ENCODE measurements around the gene OR2T4. TPM values are rescaled to one million over a fixed set of nuclear protein-coding genes. Genes with fewer than 3 reads are reported as not detected.

The OR2T4 gene
- total RNA-seq, 2 donors from 2014 or later: not detected

Other genes starting within 250 kb of the OR2T4 start
- gene OR2M5, start 216.5 kb upstream of the OR2T4 start, total RNA-seq: not detected
- gene OR2M2, start 186.8 kb upstream of the OR2T4 start, total RNA-seq: not detected
- gene OR2M3, start 164.4 kb upstream of the OR2T4 start, total RNA-seq: not detected
- gene OR2M4, start 130.2 kb upstream of the OR2T4 start, total RNA-seq: not detected
- gene OR2T33, start 83.7 kb upstream of the OR2T4 start, total RNA-seq: not detected
- not detected for gene OR2T12, start 58.2 kb upstream of the OR2T4 start, total RNA-seq
- gene OR2M7, start 37.1 kb upstream of the OR2T4 start, total RNA-seq: not detected
- gene OR14C36, start 12.9 kb upstream of the OR2T4 start, total RNA-seq: not detected
- gene OR2T6, start 14.1 kb downstream of the OR2T4 start, total RNA-seq: not detected
- not detected for gene OR2T1, start 41.4 kb downstream of the OR2T4 start, total RNA-seq
- not detected for gene OR2T2, start 84.0 kb downstream of the OR2T4 start, total RNA-seq
- not detected for gene OR2T3, start 111.7 kb downstream of the OR2T4 start, total RNA-seq
- not detected for gene OR2T5, start 126.9 kb downstream of the OR2T4 start, total RNA-seq
- not detected for gene OR2G6, start 146.4 kb downstream of the OR2T4 start, total RNA-seq
- not detected for gene OR2T29, start 201.1 kb downstream of the OR2T4 start, total RNA-seq
- gene OR2T34, start 213.1 kb downstream of the OR2T4 start, total RNA-seq: not detected
- gene OR2T10, start 236.0 kb downstream of the OR2T4 start, total RNA-seq: not detected

Data from posterior vena cava (tissue), 2 donors.